Measurements from ENCODE around the gene CNPY2. TPM values are rescaled to one million over a fixed set of nuclear protein-coding genes. Genes with fewer than 3 reads are reported as not detected.

The CNPY2 gene

GRCh38 chr12:56261503-56262232 is 54.1 kb downstream of the CNPY2 start:
- H3K79me1 ChIP-seq (replicated peaks; ENCODE audit: low read length, poor library complexity, severe bottlenecking): no peaks in the 10 kb centered on the region
- H2BK15ac ChIP-seq (ENCODE audit: low read depth, poor library complexity, severe bottlenecking): no peak overlapping the region
- WGBS: 58% methylated on average over 4 of the region's 5 CpGs
- no peak overlapping the region for H3K9ac ChIP-seq (ENCODE audit: low read length)
- H4K91ac ChIP-seq (ENCODE audit: low read length): no peak overlapping the region
- H2AFZ ChIP-seq (ENCODE audit: low read depth, low read length): no peak overlapping the region
- H3K14ac ChIP-seq (ENCODE audit: low read length in 2 of 2): no peak overlapping the region
- peak; percentile 74 for DNase-seq
- peak overlapping the region; percentile 43 for H3K27ac ChIP-seq (ENCODE audit: low read length, poor library complexity, severe bottlenecking)
- no peak overlapping the region for H3K23ac ChIP-seq (ENCODE audit: low read length in 2 of 2)
- no peak overlapping the region for H2BK5ac ChIP-seq (ENCODE audit: low read depth, low read length, poor library complexity, severe bottlenecking)
- no peak overlapping the region for H3K4ac ChIP-seq (ENCODE audit: low read depth in 1 of 2, low read length in 2 of 2)
- H3K4me1 ChIP-seq (ENCODE audit: control insufficient read depth, insufficient read depth, low read depth, low read length): peaks cover 10% of the 10 kb centered on the region
- H2BK120ac ChIP-seq (ENCODE audit: low read depth, low read length): no peak overlapping the region
- no peak overlapping the region for H3K4me3 ChIP-seq (ENCODE audit: insufficient read depth in 1 of 2, low read depth in 1 of 2, low read length in 2 of 2)
- H3K9me3 ChIP-seq (ENCODE audit: control insufficient read depth, low read length): no peaks in the 10 kb centered on the region
- H3K36me3 ChIP-seq (ENCODE audit: control insufficient read depth in 1 of 2, insufficient read depth in 2 of 2, low read depth in 1 of 2, low read length in 2 of 2): peaks cover 0 to 3% of the 10 kb centered on the region in 2 experiments
- no peak overlapping the region for H4K8ac ChIP-seq (ENCODE audit: low read length)
- H3K27me3 ChIP-seq (ENCODE audit: control insufficient read depth in 1 of 2, insufficient read depth in 1 of 2, low read length in 2 of 2): no peaks in the 10 kb centered on the region
- no peak overlapping the region for H2AK5ac ChIP-seq (ENCODE audit: low read length, severe bottlenecking)
- H2BK12ac ChIP-seq (ENCODE audit: low read length in 2 of 2): no peak overlapping the region
- no peak overlapping the region for H3K4me2 ChIP-seq (ENCODE audit: low read length, poor library complexity, severe bottlenecking)
- no peak overlapping the region for H3K18ac ChIP-seq (ENCODE audit: low read depth in 1 of 2, low read length in 2 of 2)

- Histone ChIP-seq H2AFZ (ENCODE audit: low read depth, low read length) (no peak overlapping the region), H3K36me3 (ENCODE audit: control insufficient read depth in 1 of 2, insufficient read depth in 2 of 2, low read depth in 1 of 2, low read length in 2 of 2) (peaks cover 0 to 10% of the 10 kb centered on the region in 2 experiments), H4K8ac (ENCODE audit: low read length) (peak overlapping the region; percentile 55), H3K23ac (ENCODE audit: low read length in 2 of 2) (no peak overlapping the region), H2BK15ac (ENCODE audit: low read depth, poor library complexity, severe bottlenecking) (no peak overlapping the region), H2BK5ac (ENCODE audit: low read depth, low read length, poor library complexity, severe bottlenecking) (no peak overlapping the region), H2AK5ac (ENCODE audit: low read length, severe bottlenecking) (peak overlapping the region; percentile 94), H3K79me1 (replicated peaks; ENCODE audit: low read length, poor library complexity, severe bottlenecking) (no peaks in the 10 kb centered on the region), H3K27me3 (ENCODE audit: control insufficient read depth in 1 of 2, insufficient read depth in 1 of 2, low read length in 2 of 2) (no peaks in the 10 kb centered on the region), H3K4me3 (ENCODE audit: insufficient read depth in 1 of 2, low read depth in 1 of 2, low read length in 2 of 2) (no peak overlapping the region), H3K4ac (ENCODE audit: low read depth in 1 of 2, low read length in 2 of 2) (no peak overlapping the region), H4K91ac (ENCODE audit: low read length) (no peak overlapping the region), H3K4me2 (ENCODE audit: low read length, poor library complexity, severe bottlenecking) (no peak overlapping the region), H2BK12ac (ENCODE audit: low read length in 2 of 2) (peak overlapping the region in 1 of 2 experiments; percentile 56), H3K27ac (ENCODE audit: low read length, poor library complexity, severe bottlenecking) (no peak overlapping the region), H2BK120ac (ENCODE audit: low read depth, low read length) (no peak overlapping the region), H3K4me1 (ENCODE audit: control insufficient read depth, insufficient read depth, low read depth, low read length) (peaks cover 14% of the 10 kb centered on the region), H3K14ac (ENCODE audit: low read length in 2 of 2) (no peak overlapping the region), H3K18ac (ENCODE audit: low read depth in 1 of 2, low read length in 2 of 2) (no peak overlapping the region), H3K9ac (ENCODE audit: low read length) (no peak overlapping the region), H3K9me3 (ENCODE audit: control insufficient read depth, low read length) (no peaks in the 10 kb centered on the region)
- no peak for DNase-seq
- WGBS: 95% methylated on average over 3 of the region's 3 CpGs
Measured at GRCh38 chr12:56260921-56261320, 54.9 kb downstream of the CNPY2 start.

GRCh38 chr12:56260380-56260779 is 55.4 kb downstream of the CNPY2 start:
- no peak overlapping the region for H3K4ac ChIP-seq (ENCODE audit: low read depth in 1 of 2, low read length in 2 of 2)
- H2BK12ac ChIP-seq (ENCODE audit: low read length in 2 of 2): no peak overlapping the region
- no peak overlapping the region for H2AK5ac ChIP-seq (ENCODE audit: low read length, severe bottlenecking)
- 94% methylated on average over 8 of the region's 8 CpGs for WGBS
- no peak overlapping the region for H4K91ac ChIP-seq (ENCODE audit: low read length)
- peaks cover 18% of the 10 kb centered on the region for H3K4me1 ChIP-seq (ENCODE audit: control insufficient read depth, insufficient read depth, low read depth, low read length)
- no peak overlapping the region for H3K4me3 ChIP-seq (ENCODE audit: insufficient read depth in 1 of 2, low read depth in 1 of 2, low read length in 2 of 2)
- no peak overlapping the region for H3K4me2 ChIP-seq (ENCODE audit: low read length, poor library complexity, severe bottlenecking)
- DNase-seq: no peak
- H2BK15ac ChIP-seq (ENCODE audit: low read depth, poor library complexity, severe bottlenecking): no peak overlapping the region
- H3K14ac ChIP-seq (ENCODE audit: low read length in 2 of 2): no peak overlapping the region
- no peak overlapping the region for H3K27ac ChIP-seq (ENCODE audit: low read length, poor library complexity, severe bottlenecking)
- no peak overlapping the region for H4K8ac ChIP-seq (ENCODE audit: low read length)
- H3K18ac ChIP-seq (ENCODE audit: low read depth in 1 of 2, low read length in 2 of 2): no peak overlapping the region
- no peak overlapping the region for H3K23ac ChIP-seq (ENCODE audit: low read length in 2 of 2)
- H3K36me3 ChIP-seq (ENCODE audit: control insufficient read depth in 1 of 2, insufficient read depth in 2 of 2, low read depth in 1 of 2, low read length in 2 of 2): peaks cover 5 to 15% of the 10 kb centered on the region in 2 experiments
- H2BK120ac ChIP-seq (ENCODE audit: low read depth, low read length): no peak overlapping the region
- no peaks in the 10 kb centered on the region for H3K9me3 ChIP-seq (ENCODE audit: control insufficient read depth, low read length)
- H2AFZ ChIP-seq (ENCODE audit: low read depth, low read length): no peak overlapping the region
- no peak overlapping the region for H3K9ac ChIP-seq (ENCODE audit: low read length)
- peaks cover 3% of the 10 kb centered on the region for H3K79me1 ChIP-seq (replicated peaks; ENCODE audit: low read length, poor library complexity, severe bottlenecking)
- H3K27me3 ChIP-seq (ENCODE audit: control insufficient read depth in 1 of 2, insufficient read depth in 1 of 2, low read length in 2 of 2): no peaks in the 10 kb centered on the region
- H2BK5ac ChIP-seq (ENCODE audit: low read depth, low read length, poor library complexity, severe bottlenecking): no peak overlapping the region

Small RNA genes within 50 kb of the gene (small RNA-seq; reads per million reads assigned to genes)
- gene RNU7-40P (ENCODE audit: low read depth): not detected

Data from mesenchymal stem cell (in vitro differentiated cells and primary cell).